ENCODE results near the gene POU5F1.
A peak's percentile ranks its signal among the peaks of the same experiment; 100 is the strongest.
"Not testable (repeated sequence)": the region's sequence is repeated elsewhere in the genome, so short reads cannot be mapped to it uniquely, and the experiment has no call there.

The POU5F1 gene

GRCh38 chr6:31190488-31190887 is 20.0 kb upstream of the POU5F1 start:
- DNase-seq (ENCODE audit: low spot score), result no peak

- DNase-seq (ENCODE audit: low spot score), result not testable (repeated sequence)
Observed at GRCh38 chr6:31189223-31189622, 18.7 kb upstream of the POU5F1 start.

- no peak for DNase-seq (ENCODE audit: low spot score)
Observed at GRCh38 chr6:31187780-31188194, 17.3 kb upstream of the POU5F1 start.

- no peak for DNase-seq (ENCODE audit: low spot score)
Observed at GRCh38 chr6:31186052-31186734, 15.7 kb upstream of the POU5F1 start.

- not testable (repeated sequence) for DNase-seq (ENCODE audit: low spot score)
Observed at GRCh38 chr6:31185695-31186051, 15.2 kb upstream of the POU5F1 start.

GRCh38 chr6:31183859-31184258 is 13.4 kb upstream of the POU5F1 start:
- not testable (repeated sequence) for DNase-seq (ENCODE audit: low spot score)

GRCh38 chr6:31183287-31183686 is 12.8 kb upstream of the POU5F1 start:
- DNase-seq (ENCODE audit: low spot score), result not testable (repeated sequence)

GRCh38 chr6:31180500-31180899 is 10.0 kb upstream of the POU5F1 start:
- DNase-seq (ENCODE audit: low spot score), result peak; percentile 62

DNA sequence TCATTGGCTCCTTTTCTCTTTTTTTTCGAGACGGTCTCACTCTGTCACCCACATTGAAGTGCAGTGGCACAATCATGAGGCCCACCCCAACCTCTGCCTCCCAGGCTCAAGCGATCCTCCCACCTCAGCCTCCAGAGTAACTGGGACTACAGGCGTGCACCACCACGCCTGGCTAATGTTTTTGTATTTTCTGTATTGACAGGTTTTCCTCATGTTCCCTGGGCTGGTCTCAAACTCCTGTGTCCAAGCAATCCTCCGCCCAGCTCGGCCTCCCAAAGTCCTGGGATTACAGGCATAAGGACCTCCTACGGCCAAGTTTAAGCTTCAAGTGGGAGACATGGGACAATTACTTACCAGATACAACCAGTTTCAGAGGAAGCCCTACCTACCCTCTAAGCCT is 9.4 kb upstream of the POU5F1 start:
- no peak for DNase-seq (ENCODE audit: low spot score)

- no peak for DNase-seq (ENCODE audit: low spot score)
Observed at GRCh38 chr6:31179042-31179386, 8.5 kb upstream of the POU5F1 start.

DNA sequence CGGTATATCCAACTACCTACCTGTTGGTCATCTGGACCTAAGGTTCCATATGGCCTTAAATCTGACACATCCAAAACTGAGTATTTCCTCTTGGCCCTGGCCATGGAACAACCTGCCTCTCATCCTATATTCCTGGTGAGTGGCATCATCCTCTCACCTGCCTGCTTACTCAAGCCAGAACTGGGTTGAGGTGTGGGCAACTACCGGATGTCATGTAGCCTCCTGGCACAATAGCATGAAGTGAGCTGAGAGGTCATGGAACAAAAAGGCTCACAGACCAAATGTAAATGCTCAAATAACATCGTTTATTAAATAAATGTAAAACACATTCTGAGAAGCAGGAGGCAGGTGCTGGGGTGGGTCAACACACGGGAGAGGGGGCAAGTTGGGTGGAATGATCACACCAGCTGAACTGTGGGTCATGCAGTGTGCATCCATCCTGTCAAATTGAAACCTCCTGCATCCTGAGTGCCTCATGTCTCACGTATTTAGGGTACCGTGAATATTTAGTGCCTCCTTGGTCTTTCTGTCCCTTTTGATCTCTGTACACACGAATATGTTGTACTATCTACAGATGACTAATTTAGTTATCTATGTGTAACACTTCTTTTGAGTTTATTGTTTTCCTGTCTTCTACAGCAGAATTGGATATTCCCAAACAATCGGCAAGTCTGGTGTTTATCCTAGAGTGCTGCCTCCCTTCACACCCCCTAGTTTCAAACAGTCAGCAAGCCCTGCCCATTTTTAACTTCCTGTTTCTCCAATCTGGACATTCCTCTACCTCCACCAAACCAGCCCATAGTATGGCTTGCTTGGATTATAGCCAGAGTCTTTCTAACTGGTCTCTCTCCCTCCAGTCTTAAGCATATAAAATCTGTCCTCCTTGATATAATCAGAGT is 7.9 kb upstream of the POU5F1 start:
- no peak for DNase-seq (ENCODE audit: low spot score)

- DNase-seq (ENCODE audit: low spot score), result no peak
Observed at GRCh38 chr6:31175971-31176370, 5.5 kb upstream of the POU5F1 start.

DNA sequence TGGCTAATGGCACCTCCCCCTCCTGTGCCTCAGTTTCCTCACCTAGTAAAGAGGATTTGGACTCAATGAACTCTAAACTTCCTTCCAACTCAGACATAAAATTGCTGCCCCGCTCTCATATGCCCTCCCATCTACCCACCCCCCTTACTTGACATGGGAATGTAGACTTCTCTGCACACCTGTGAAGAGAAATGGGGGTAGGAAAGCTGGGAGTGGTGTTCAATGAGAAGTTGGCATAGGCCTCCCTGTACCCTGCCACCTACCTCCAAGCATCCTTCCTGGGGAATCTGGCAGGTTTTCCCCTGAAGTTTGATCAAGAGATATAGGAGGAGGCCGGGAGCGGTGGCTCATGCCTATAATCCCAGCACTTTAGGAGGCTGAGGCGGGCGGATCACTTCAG is 3.9 kb upstream of the POU5F1 start:
- DNase-seq (ENCODE audit: low spot score), result no peak

- DNase-seq (ENCODE audit: low spot score), result no peak
Observed at GRCh38 chr6:31173406-31173805, 2.9 kb upstream of the POU5F1 start.

GRCh38 chr6:31172973-31173384 is 2.5 kb upstream of the POU5F1 start:
- DNase-seq (ENCODE audit: low spot score), result no peak

GRCh38 chr6:31171931-31172905 is 1.7 kb upstream of the POU5F1 start:
- no peak for DNase-seq (ENCODE audit: low spot score)

DNA sequence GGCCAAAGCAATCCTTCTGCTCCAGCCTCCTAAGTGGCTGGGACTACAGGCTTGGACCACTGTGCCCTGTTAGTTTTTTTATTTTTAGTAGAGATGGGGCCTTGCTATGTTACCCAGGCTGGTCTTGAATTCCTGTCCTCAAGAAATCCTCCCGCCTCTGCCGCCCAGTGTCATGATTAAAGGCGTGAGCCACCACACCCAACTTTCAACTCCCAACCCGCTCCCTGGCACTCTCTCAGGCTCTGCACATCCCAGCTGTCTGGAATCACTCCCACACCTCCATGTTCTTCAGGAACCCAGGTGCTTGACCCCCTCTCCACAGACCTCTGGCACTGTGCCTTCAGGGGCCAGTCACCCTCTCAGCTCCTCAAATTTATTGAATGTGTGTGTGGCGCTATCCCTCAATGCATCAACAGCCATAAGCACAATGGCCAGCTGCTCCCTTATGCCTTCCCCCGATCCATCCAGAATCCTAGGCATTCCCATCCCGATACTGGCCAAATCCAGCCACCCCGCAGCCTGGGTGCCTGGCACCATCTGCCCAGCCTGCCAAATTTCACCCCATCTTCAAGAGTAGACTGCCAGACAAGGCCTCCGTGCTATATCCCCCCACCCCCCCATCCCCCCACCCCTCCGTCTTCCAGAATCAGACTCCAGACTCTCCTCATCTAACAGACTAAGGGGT is 647 bp upstream of the POU5F1 start:
- DNase-seq (ENCODE audit: low spot score), result no peak

GRCh38 chr6:31169858-31170599 is 453 bp downstream of the POU5F1 start:
- DNase-seq (ENCODE audit: low spot score), result not testable (repeated sequence)

DNA sequence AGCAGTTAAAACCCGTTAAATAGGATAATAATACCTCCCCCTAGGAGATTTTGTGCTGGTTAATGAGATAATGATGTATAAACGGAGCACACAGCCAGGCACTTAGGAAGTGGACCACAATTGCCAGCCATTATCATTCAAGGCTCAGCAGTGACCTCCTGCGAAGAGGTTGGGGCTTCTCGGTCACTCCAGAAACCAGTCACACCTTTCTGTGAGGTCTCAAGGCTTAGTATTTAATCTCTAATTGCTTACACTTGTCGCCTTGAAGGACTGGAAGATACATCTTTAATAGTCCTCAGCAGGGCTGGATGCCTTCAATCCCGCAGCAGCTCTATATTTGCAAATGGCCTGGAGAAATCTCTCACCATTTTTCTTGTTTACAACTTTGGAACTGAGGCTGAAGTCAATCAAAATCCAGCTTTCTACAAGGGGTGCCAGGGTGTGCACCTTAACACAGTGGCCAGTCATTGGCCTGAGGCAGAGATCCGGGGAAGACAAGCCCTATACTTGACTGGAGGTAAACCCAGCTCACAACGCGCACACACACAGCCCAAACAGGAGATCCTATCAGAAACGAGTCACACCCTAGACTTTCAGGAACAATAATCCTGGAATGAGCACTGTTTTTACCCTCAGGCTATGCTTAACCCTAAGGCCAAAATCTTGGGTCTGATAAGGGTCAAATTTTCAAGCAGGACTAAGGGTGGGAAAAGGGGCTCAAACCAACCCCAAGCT is 1.2 kb downstream of the POU5F1 start:
- DNase-seq (ENCODE audit: low spot score), result no peak

DNA sequence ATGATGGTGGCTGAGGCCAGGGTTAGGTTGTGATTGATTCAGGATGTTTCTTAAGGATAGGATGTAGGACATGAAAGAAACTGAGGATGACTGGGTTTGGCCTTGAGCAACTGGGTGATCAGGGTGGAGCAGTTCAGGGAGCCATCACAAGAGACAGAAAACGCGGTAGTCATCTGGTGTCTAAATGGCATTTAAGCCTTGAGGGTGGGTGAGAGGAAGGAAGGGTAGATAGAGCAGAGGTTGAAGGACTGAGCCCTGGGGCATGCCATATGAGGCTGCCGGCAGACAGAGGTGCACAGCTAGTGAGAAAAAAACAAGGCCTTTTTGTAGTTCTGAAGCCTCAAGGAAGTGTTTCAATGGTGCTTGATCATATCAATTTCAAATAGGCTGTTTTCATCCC is 1.9 kb downstream of the POU5F1 start:
- no peak for DNase-seq (ENCODE audit: low spot score)

Measured in kidney capillary endothelial cell (primary cell).